HepG2 (cell line): ENCODE measurements around the gene CBY1. TPM values are rescaled to one million over a fixed set of nuclear protein-coding genes. Genes with fewer than 3 reads are reported as not detected.

Experiments used
- HNF1A ChIP-seq, 2 experiments: sonication (generic) in 1 of 2; formaldehyde crosslinking in 1 of 2; IDR thresholded peaks; 2 replicates each; pipeline versions ENCODE4 v1.4.0 to v1.6.1; 2016 to 2020; ENCODE audit warnings: borderline replicate concordance in 1 of 2, low read depth in 1 of 2, mild to moderate bottlenecking in 1 of 2, missing genetic modification reagents in 1 of 2
- MXI1 ChIP-seq: IDR thresholded peaks from 3 replicates; pipeline ENCODE4 v1.6.1; 2012; ENCODE audit warnings: low read depth, low read length, inconsistent platforms, borderline replicate concordance
- NKX3-1 ChIP-seq: sonication (generic); formaldehyde crosslinking; IDR thresholded peaks from 2 replicates; pipeline ENCODE4 v1.5.0; 2020; ENCODE audit warnings: missing genetic modification reagents
- NR2F6 ChIP-seq, 2 experiments: IDR thresholded peaks; 2 replicates each; pipeline ENCODE4 v1.6.1; 2016; ENCODE audit warnings: antibody characterized with exemption in 1 of 2, mild to moderate bottlenecking in 1 of 2
- PITX1 ChIP-seq: sonication (generic); formaldehyde crosslinking; IDR thresholded peaks from 2 replicates; pipeline ENCODE4 v1.5.1; 2020; ENCODE audit warnings: mild to moderate bottlenecking, missing genetic modification reagents
- SAP130 ChIP-seq: IDR thresholded peaks from 2 replicates; pipeline ENCODE4 v1.6.1; 2016; ENCODE audit warnings: low read depth
- SMAD1 ChIP-seq: sonication (generic); formaldehyde crosslinking; IDR thresholded peaks from 2 replicates; pipeline ENCODE4 v1.4.0; 2020; ENCODE audit warnings: missing genetic modification reagents, low read depth, mild to moderate bottlenecking, borderline replicate concordance
- SP5 ChIP-seq: IDR thresholded peaks from 2 replicates; pipeline ENCODE4 v1.6.1; 2016; ENCODE audit warnings: low read depth, borderline replicate concordance
- STAG1 ChIP-seq: sonication (generic); formaldehyde crosslinking; IDR thresholded peaks from 2 replicates; pipeline ENCODE4 v1.4.0; 2020; ENCODE audit warnings: missing genetic modification reagents
- TFDP2 ChIP-seq: sonication (generic); formaldehyde crosslinking; IDR thresholded peaks from 2 replicates; pipeline ENCODE4 v1.4.0; 2020; ENCODE audit warnings: missing genetic modification reagents
- YEATS2 ChIP-seq: sonication (generic); formaldehyde crosslinking; IDR thresholded peaks from 2 replicates; pipeline ENCODE4 v1.4.0; 2020; ENCODE audit warnings: missing genetic modification reagents, borderline replicate concordance
- ZBTB2 ChIP-seq: sonication (generic); formaldehyde crosslinking; IDR thresholded peaks from 2 replicates; pipeline ENCODE4 v1.8.0; 2022; ENCODE audit warnings: low read depth, missing genetic modification reagents
- ZBTB43 ChIP-seq: sonication (generic); formaldehyde crosslinking; conservative IDR thresholded peaks from 2 replicates; pipeline ENCODE4 v1.4.0; 2020; ENCODE audit warnings: missing genetic modification reagents
- ZNF337 ChIP-seq: sonication (generic); formaldehyde crosslinking; IDR thresholded peaks from 2 replicates; pipeline ENCODE4 v1.5.1; 2020; ENCODE audit warnings: missing genetic modification reagents, low read depth, mild to moderate bottlenecking, borderline replicate concordance
- ZNF350 ChIP-seq: sonication (generic); formaldehyde crosslinking; IDR thresholded peaks from 2 replicates; pipeline ENCODE4 v1.4.0; 2020; ENCODE audit warnings: mild to moderate bottlenecking, low read depth, missing genetic modification reagents, borderline replicate concordance
- ZNF510 ChIP-seq: sonication (generic); formaldehyde crosslinking; IDR thresholded peaks from 2 replicates; pipeline ENCODE4 v1.4.0; 2020; ENCODE audit warnings: low read depth, mild to moderate bottlenecking, missing genetic modification reagents
- ZNF773 ChIP-seq: sonication (generic); formaldehyde crosslinking; IDR thresholded peaks from 2 replicates; pipeline ENCODE4 v1.4.0; 2020; ENCODE audit warnings: missing genetic modification reagents, borderline replicate concordance
- ZSCAN21 ChIP-seq: sonication (generic); formaldehyde crosslinking; IDR thresholded peaks from 2 replicates; pipeline ENCODE4 v1.8.0; 2022; ENCODE audit warnings: mild to moderate bottlenecking, missing genetic modification reagents, moderate library complexity, borderline replicate concordance
- ZSCAN29 ChIP-seq: sonication (generic); formaldehyde crosslinking; conservative IDR thresholded peaks from 2 replicates; pipeline ENCODE4 v1.4.0; 2020; ENCODE audit warnings: mild to moderate bottlenecking, missing genetic modification reagents
- polyA plus RNA-seq, 8 experiments: library from polyadenylated mRNA; depleted of rRNA in 3 of 8; stranded (reverse) in 7 of 8; unstranded in 1 of 8; fragments of >200 nt; fragmentation: Illumina TruSeq in 4 of 8; extraction: Trizol in 4 of 8; gene quantifications; 2 replicates each; pipeline versions ENCODE4 v1.2.1 to v1.2.3, GENCODE V29; 2011 to 2016; ENCODE audit warnings: low read depth in 4 of 8, missing spikeins in 1 of 8, mixed read lengths in 1 of 8; ENCODE audit not compliant: insufficient read depth in 1 of 8
- total RNA-seq, 5 experiments: library from RNA; depleted of rRNA; stranded (reverse); fragments of >200 nt; fragmentation: Illumina TruSeq; extraction: Trizol; gene quantifications; 2 replicates each; pipeline ENCODE4 v1.2.3, GENCODE V29; 2016; ENCODE audit warnings: low read depth in 1 of 5

Gene CBY1
- total and polyA plus RNA-seq, 2 of the 13 experiments (the other 11 are each of a cell fraction or from before 2014, with no cell fraction given) = 19.7 to 20.3 TPM

GRCh38 chr22:38656256-38657044 lies at the start of gene CBY1, which contains the start of gene FAM227A (continued):
- TF ChIP-seq PITX1 (CRISPR knock-in tag) (peak; percentile 51; the same call in 1 of the 2 replicates), MXI1 (peak; percentile 82; the same call in 1 of the 3 replicates), STAG1 (CRISPR knock-in tag) (peak; percentile 2; the same call in 1 of the 2 replicates), ZNF773 (CRISPR knock-in tag) (0 out of 2 replicates have a peak, but pooled peaks have one; percentile 70), ZNF510 (CRISPR knock-in tag) (no peak), HNF1A (IDR thresholded peaks at IDR 0.05; ENCODE audit: low read depth) (no peak), HNF1A (CRISPR knock-in tag; IDR thresholded peaks at IDR 0.05; ENCODE audit: borderline replicate concordance) (0 out of 2 replicates have a peak, but pooled peaks have one; percentile 20), ZSCAN21 (CRISPR knock-in tag) (peak; percentile 77), NR2F6 (IDR thresholded peaks at IDR 0.05) (no peak), NR2F6 (CRISPR knock-in tag; IDR thresholded peaks at IDR 0.05) (0 out of 2 replicates have a peak, but pooled peaks have one; percentile 22), ZNF337 (peak; percentile 67; the same call in 1 of the 2 replicates), SAP130 (CRISPR knock-in tag) (peak; percentile 90), YEATS2 (peak; percentile 59; the same call in 1 of the 2 replicates), ZNF350 (CRISPR knock-in tag) (peak; percentile 18; the same call in 1 of the 2 replicates), ZBTB43 (CRISPR knock-in tag) (peak; percentile 42; the same call in 1 of the 2 replicates), NKX3-1 (0 out of 2 replicates have a peak, but pooled peaks have one; percentile 14), ZSCAN29 (CRISPR knock-in tag) (no peak), SP5 (peak; percentile 83), SMAD1 (no peak), TFDP2 (CRISPR knock-in tag) (peak; percentile 64; the same call in 1 of the 2 replicates), ZBTB2 (CRISPR knock-in tag) (0 out of 2 replicates have a peak, but pooled peaks have one; percentile 45)
